ENCODE results near the gene CCR3. TPM values are rescaled to one million over a fixed set of nuclear protein-coding genes. Genes with fewer than 3 reads are reported as not detected.

CCR3 gene
- total RNA-seq, 1 experiment from 2014 or later, result 0.22 TPM

GRCh38 chr3:46245146-46245545, 2.9 kb downstream of the CCR3 start:
- ATAC-seq, result no peak
- intact Hi-C loops (cut with micrococcal nuclease), result no loop called here
- no peaks in the 10 kb centered on the region for H3K9me3 ChIP-seq (ENCODE audit: low read length)
- H2AFZ ChIP-seq (ENCODE audit: low read length), result no peak overlapping the region
- H3K9ac ChIP-seq (ENCODE audit: low read length), result no peak overlapping the region
- H3K27me3 ChIP-seq (ENCODE audit: low read length), result no peaks in the 10 kb centered on the region
- H3K9me2 ChIP-seq (replicated peaks; ENCODE audit: low read length), result no peaks in the 10 kb centered on the region
- CTCF ChIA-PET, result interaction anchor here (1.2 kb wide), 1 partner anchor 124 kb away, joined by 4 read pairs; no protein-coding TSS in a partner anchor
- DNase-seq, result no peak
- POLR2A ChIA-PET (ENCODE audit: unreplicated experiment), result interaction anchor here (0.6 kb wide), 1 partner anchor 10 kb away, joined by 4 read pairs; no protein-coding TSS in a partner anchor
- H3K4me2 ChIP-seq (ENCODE audit: low read length), result no peak overlapping the region
- peaks cover 21% of the 10 kb centered on the region for H3K4me1 ChIP-seq (ENCODE audit: insufficient read depth, low read length)
- no peak overlapping the region for H3K27ac ChIP-seq (ENCODE audit: low read length)
- H3K36me3 ChIP-seq (ENCODE audit: low read depth, low read length), result no peaks in the 10 kb centered on the region
- no peaks in the 10 kb centered on the region for H4K20me1 ChIP-seq (ENCODE audit: low read length)
- H3K4me3 ChIP-seq (ENCODE audit: low read length), result no peak overlapping the region
- no peaks in the 10 kb centered on the region for H3F3A ChIP-seq (ENCODE audit: low read length, unreplicated experiment)
- no TSS peak for BruUV-seq (replicated peaks)
- TF ChIP-seq EZH2phosphoT487 (IDR thresholded peaks at IDR 0.05; ENCODE audit: borderline replicate concordance, low read length) (no peak), CTCF (conservative IDR thresholded peaks at IDR 0.05; ENCODE audit: low read depth, low read length) (no peak), EZH2 (IDR thresholded peaks at IDR 0.05; ENCODE audit: low read length, unreplicated experiment) (no peak)
- H3K79me2 ChIP-seq (ENCODE audit: low read length), result no peaks in the 10 kb centered on the region

- Histone ChIP-seq H3F3A (ENCODE audit: low read length, unreplicated experiment) (no peaks in the 10 kb centered on the region), H2AFZ (ENCODE audit: low read length) (no peak overlapping the region), H3K27me3 (ENCODE audit: low read length) (no peaks in the 10 kb centered on the region), H4K20me1 (ENCODE audit: low read length) (no peaks in the 10 kb centered on the region), H3K4me3 (ENCODE audit: low read length) (no peak overlapping the region), H3K9me3 (ENCODE audit: low read length) (no peaks in the 10 kb centered on the region), H3K79me2 (ENCODE audit: low read length) (no peaks in the 10 kb centered on the region), H3K36me3 (ENCODE audit: low read depth, low read length) (no peaks in the 10 kb centered on the region), H3K9me2 (replicated peaks; ENCODE audit: low read length) (no peaks in the 10 kb centered on the region), H3K9ac (ENCODE audit: low read length) (no peak overlapping the region), H3K4me2 (ENCODE audit: low read length) (no peak overlapping the region), H3K27ac (ENCODE audit: low read length) (no peak overlapping the region), H3K4me1 (ENCODE audit: insufficient read depth, low read length) (no peaks in the 10 kb centered on the region)
- no peak for DNase-seq
- TF ChIP-seq EZH2phosphoT487 (IDR thresholded peaks at IDR 0.05; ENCODE audit: borderline replicate concordance, low read length) (no peak), EZH2 (IDR thresholded peaks at IDR 0.05; ENCODE audit: low read length, unreplicated experiment) (no peak), CTCF (conservative IDR thresholded peaks at IDR 0.05; ENCODE audit: low read depth, low read length) (no peak)
- intact Hi-C loops (cut with micrococcal nuclease), result no loop called here
- no TSS peak for BruUV-seq (replicated peaks)
- ChIA-PET CTCF (no interaction called here), POLR2A (ENCODE audit: unreplicated experiment) (no interaction called here)
- ATAC-seq, result no peak
Observed at GRCh38 chr3:46252980-46253379, 10.7 kb downstream of the CCR3 start.

GRCh38 chr3:46258525-46258924, 16.3 kb downstream of the CCR3 start:
- no peaks in the 10 kb centered on the region for H3K36me3 ChIP-seq (ENCODE audit: low read depth, low read length)

More at GRCh38 chr3:46258525-46258924, 16.3 kb downstream of the CCR3 start:
- Histone ChIP-seq H3F3A (ENCODE audit: low read length, unreplicated experiment) (no peaks in the 10 kb centered on the region), H3K4me3 (ENCODE audit: low read length) (no peak overlapping the region), H3K4me1 (ENCODE audit: insufficient read depth, low read length) (no peaks in the 10 kb centered on the region), H3K9ac (ENCODE audit: low read length) (no peak overlapping the region), H3K9me2 (replicated peaks; ENCODE audit: low read length) (no peaks in the 10 kb centered on the region), H3K9me3 (ENCODE audit: low read length) (no peaks in the 10 kb centered on the region), H3K27me3 (ENCODE audit: low read length) (no peaks in the 10 kb centered on the region), H3K4me2 (ENCODE audit: low read length) (no peak overlapping the region), H2AFZ (ENCODE audit: low read length) (no peak overlapping the region), H3K27ac (ENCODE audit: low read length) (no peak overlapping the region), H3K79me2 (ENCODE audit: low read length) (no peaks in the 10 kb centered on the region), H4K20me1 (ENCODE audit: low read length) (no peaks in the 10 kb centered on the region)
- BruUV-seq (replicated peaks), result no TSS peak
- DNase-seq (no peak), ATAC-seq (no peak)
- ChIA-PET CTCF (no interaction called here), POLR2A (ENCODE audit: unreplicated experiment) (no interaction called here)
- intact Hi-C loops (cut with micrococcal nuclease), result no loop called here
- TF ChIP-seq EZH2 (IDR thresholded peaks at IDR 0.05; ENCODE audit: low read length, unreplicated experiment), result no peak
- TF ChIP-seq EZH2phosphoT487 (IDR thresholded peaks at IDR 0.05; ENCODE audit: borderline replicate concordance, low read length), result no peak
- TF ChIP-seq CTCF (conservative IDR thresholded peaks at IDR 0.05; ENCODE audit: low read depth, low read length), result no peak
